Fibroblast of mammary gland (primary cell): ENCODE data around the gene WFS1.

ENCODE experiments used
- DNase-seq: peaks from one replicate; pipeline ENCODE4 v3.0.0-alpha.2; 2010; ENCODE audit warnings: low read depth
- H3K4me3 ChIP-seq: 2 replicates; pipeline ENCODE4 v1.5.1; 2011; ENCODE audit warnings: low read depth, mild to moderate bottlenecking, low read length, moderate library complexity; ENCODE audit not compliant: control insufficient read depth
- TF ChIP-seq, protein P1 (sequence below): conservative IDR thresholded peaks from 2 replicates; pipeline ENCODE4 v1.5.1; 2011; ENCODE audit warnings: low read depth, low read length, inconsistent platforms; ENCODE audit not compliant: control insufficient read depth, insufficient read depth

Gene WFS1

GRCh38 chr4:6265546-6265945 is 4.1 kb upstream of the WFS1 start:
- no peak for DNase-seq

GRCh38 chr4:6267573-6267972 is 2.1 kb upstream of the WFS1 start:
- no peak for DNase-seq
- H3K4me3 ChIP-seq: no peak overlapping the region
- TF ChIP-seq, protein P1, sequence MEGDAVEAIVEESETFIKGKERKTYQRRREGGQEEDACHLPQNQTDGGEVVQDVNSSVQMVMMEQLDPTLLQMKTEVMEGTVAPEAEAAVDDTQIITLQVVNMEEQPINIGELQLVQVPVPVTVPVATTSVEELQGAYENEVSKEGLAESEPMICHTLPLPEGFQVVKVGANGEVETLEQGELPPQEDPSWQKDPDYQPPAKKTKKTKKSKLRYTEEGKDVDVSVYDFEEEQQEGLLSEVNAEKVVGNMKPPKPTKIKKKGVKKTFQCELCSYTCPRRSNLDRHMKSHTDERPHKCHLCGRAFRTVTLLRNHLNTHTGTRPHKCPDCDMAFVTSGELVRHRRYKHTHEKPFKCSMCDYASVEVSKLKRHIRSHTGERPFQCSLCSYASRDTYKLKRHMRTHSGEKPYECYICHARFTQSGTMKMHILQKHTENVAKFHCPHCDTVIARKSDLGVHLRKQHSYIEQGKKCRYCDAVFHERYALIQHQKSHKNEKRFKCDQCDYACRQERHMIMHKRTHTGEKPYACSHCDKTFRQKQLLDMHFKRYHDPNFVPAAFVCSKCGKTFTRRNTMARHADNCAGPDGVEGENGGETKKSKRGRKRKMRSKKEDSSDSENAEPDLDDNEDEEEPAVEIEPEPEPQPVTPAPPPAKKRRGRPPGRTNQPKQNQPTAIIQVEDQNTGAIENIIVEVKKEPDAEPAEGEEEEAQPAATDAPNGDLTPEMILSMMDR: no peak

More at GRCh38 chr4:6265546-6265945, 4.1 kb upstream of the WFS1 start:
- TF ChIP-seq, protein P1: no peak
- no peak overlapping the region for H3K4me3 ChIP-seq

DNA sequence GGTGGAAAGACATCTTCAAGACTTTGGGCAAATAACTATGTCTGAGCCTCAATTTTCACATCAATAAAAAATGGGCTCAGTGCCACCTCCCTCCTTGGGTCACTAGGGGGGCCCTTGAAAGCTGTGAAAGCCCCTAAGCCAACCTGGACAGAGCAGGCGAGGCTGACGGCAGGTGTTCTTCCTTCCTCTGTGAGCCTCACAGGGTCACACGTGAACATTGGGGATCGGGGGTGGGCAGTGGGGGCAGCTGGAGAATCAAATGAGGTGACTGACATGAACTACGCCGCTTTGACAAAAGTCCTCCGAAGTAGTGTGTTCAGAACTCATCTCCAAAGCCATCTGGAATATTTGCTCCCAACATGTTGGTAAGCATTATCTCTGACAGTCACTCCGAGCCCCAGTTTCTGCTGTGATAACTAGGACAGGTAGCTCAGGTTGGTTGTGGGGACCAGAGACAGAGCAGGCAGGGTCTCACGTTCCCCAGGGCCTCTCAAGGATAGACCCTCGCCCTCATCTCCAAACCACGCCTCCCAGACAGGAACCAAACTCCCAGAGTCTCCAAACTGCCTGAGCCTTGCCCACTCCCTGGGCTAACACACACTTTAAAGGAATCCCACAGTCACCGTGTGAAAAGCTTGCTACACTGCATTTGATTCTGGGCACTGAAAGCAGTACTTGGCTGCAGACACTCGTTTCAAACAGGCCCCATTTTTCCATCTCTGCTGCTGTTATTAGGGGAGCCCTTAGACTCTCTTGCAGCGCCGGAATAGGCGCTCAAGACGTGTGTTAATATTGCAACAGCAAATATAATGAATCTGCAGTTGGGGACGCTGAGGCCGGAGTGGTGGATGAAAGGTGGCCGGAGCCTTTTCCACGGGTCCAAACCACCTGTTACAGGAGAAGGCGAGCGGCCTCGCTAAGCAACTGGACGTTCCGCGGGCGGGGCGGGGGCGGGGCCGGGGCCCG is 717 bp upstream of the WFS1 start:
- TF ChIP-seq, protein P1: no peak
- no peak for DNase-seq
- H3K4me3 ChIP-seq: peak overlapping the region; percentile 32

DNA sequence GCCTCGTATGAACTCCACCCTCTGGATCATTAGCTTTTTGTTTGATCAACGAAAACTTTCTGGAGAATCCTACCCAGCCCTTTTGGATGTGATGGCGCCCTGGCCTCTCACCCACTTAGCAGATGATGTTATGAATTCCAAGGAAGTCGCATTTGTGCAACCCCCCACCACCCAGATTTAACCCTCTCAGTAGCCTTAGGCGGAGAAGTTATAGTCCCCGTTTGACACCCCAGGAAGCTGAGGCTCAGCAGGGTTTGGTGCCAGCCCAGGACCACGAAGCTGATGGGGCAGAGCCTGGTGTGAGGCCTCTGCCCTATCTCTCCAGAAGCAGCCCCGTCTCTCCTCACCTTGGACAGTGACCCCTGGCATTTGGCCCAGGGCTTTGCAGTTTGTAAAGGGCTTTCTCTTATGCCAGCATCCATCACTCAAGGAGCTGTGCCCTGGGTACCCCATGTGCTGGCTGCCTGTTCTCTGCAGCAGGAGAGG is 1.0 kb downstream of the WFS1 start:
- DNase-seq: peak; percentile 20
- TF ChIP-seq, protein P1: no peak
- peak overlapping the region; percentile 48 for H3K4me3 ChIP-seq

GRCh38 chr4:6271206-6271605 is 1.6 kb downstream of the WFS1 start:
- no peak for DNase-seq
- no peak overlapping the region for H3K4me3 ChIP-seq

DNA sequence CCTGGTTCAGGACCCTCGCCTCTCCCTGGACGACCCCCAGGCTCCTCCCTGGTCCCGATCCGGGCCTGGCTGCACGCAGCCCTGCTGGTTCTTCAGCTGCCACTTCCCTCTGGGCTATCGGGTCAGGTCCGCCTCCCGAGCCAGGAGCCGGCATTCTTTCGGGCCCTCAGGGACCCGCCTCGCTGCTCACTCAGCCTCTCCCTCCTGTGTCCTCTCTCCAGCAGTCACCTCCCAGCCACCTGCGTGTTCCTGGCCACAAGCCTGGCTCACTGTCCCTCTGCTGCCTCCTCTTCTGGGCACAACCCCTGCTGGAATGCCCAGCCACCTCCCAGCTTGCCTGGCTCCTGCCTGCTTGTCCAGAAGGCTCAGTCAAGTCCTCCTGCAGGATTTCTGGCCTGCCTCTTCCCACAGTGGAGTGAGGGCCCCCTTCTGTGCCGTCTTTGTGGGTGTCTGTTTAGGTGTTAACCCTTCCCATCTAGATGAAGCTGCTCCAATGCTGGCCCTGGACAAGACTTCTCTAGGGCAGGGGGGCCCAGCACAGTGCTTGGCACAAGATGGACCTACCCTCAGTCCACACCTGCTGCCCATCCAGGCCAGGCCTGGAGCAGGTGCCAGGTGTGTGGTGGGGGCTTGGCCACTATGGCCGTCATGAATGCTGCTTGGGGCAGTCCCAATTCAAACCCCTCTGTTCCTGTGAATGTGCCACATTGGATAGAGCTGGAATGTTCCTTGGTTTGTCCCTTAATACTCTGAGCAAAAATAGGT is 2.2 kb downstream of the WFS1 start:
- TF ChIP-seq, protein P1: no peak

More at GRCh38 chr4:6271206-6271605, 1.6 kb downstream of the WFS1 start:
- TF ChIP-seq, protein P1: no peak

More for the DNA sequence above, 2.2 kb downstream of the WFS1 start:
- DNase-seq: no peak
- no peak overlapping the region for H3K4me3 ChIP-seq
